Endothelial cell of hepatic sinusoid (primary cell): ENCODE data around the gene CLK2.
"Not testable (repeated sequence)": the region's sequence is repeated elsewhere in the genome, so short reads cannot be mapped to it uniquely, and the experiment has no call there.

ENCODE experiments used
- in situ Hi-C: cut with HindIII; loops from 2 replicates; pipeline ENCODE4 v1.10.0; 2017; ENCODE audit warnings: low sequenced_read_pairs

The CLK2 gene

DNA sequence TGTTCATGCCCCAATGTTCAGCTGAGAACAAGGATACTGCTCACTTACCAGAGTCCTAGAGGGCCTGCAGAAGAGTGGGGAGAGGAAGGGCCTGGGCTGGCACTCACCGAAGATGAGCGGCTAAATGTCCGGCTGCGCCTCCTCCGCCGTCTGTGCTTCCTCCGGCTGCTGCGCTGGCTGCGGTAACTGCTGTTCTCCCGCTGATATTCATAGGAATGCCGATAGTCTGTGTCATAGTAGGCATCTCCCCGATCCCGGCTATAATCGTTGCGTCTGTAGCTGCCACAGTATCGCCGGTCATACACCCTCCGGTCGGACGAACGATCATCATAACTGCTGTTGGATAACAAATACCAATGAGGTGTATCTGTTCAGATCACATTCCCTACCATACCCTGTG, 3.9 kb downstream of the CLK2 start:
- in situ Hi-C loops, result no loop called here

DNA sequence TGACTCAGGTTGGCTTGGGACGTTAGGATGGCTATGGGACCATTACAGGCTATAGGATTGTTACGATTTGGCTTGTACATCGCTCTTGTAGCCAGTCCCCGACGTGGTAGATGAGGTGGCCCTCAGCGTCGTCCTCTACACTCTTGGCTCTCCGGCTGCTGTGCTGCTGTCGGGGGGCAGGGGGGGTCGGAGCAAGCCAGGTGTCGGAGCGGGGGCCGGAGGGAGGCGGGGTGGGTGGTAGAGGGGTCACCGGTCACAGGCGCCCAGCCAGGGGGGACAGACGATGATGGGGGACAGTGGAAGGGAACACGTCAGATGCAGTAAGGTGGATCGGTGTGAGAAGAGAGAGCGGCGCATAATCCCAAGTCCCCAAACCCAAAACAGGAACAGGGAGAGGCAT, 4.7 kb downstream of the CLK2 start:
- in situ Hi-C loops, result no loop called here

GRCh38 chr1:155267373-155267772, 5.9 kb downstream of the CLK2 start:
- in situ Hi-C loops, result no loop called here

DNA sequence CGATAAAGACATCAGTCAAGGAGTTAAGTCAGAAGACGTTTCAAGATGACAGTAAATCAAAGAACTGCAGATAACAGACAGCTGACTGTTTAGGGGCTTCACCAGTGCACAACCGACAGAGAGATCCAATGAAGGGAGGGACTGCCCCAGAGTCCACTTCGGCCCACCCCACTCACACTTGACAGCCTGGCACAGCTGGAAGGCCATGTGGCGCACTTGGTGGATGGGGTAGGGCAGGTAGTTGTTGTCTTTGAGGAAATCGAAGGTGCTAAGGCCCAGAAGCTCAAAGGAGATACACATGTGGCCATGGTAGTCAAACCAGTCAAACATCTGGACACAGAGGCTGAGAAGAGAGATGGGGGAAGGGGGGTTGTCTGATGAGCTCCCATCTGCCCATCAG, 6.8 kb downstream of the CLK2 start:
- in situ Hi-C loops, result no loop called here

DNA sequence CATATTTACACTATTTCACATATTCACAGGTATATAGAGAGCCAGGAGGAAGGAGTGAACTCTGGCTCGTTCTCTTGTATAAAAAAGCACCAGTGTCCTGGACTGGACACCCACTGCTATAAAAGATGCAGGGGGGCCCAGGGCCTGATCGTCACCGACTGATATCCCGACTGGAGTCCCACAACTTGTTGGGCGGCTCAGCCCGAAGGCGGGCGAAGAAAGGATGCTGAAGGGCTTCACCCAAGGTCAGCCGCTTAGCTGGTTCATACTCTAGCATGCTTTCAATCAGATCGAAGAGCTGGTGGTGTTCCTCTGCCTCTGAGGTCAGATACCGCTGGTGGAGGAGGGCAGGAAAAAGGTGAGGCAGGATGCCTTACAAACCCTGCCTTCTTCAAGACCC, 10.2 kb downstream of the CLK2 start:
- in situ Hi-C loops, result no loop called here

GRCh38 chr1:155261852-155262673, 11.2 kb downstream of the CLK2 start, which contains the start of gene SCAMP3:
TSS of gene SCAMP3 (minus strand) at chr1:155262360. CDS start at chr1:155262151, 209 bp downstream.
- in situ Hi-C loops, result no loop called here

GRCh38 chr1:155261493-155261851, 11.8 kb downstream of the CLK2 start:
- in situ Hi-C loops, result no loop called here

DNA sequence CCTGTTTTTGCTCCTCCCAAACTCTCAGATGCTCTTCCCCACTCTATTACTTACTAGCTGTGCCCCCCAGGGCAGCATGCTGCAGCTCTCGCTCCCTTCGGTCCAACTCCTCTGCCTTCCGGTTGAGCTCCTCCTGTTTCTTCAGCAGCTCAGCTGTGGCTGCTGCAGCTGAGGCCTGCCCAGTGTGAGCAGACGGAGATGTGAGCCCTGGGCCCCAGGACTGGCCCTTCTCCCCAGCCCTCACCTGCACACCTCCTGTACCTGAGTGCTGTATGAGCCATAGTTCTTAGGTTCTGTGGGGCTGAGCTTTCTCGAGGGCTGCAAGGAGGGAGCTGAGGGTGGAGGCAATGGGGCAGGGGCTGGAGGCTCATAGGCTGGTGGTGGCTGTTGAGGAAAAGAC, 13.0 kb downstream of the CLK2 start:
- in situ Hi-C loops, result no loop called here

- in situ Hi-C loops, result no loop called here
Observed at GRCh38 chr1:155256058-155256852, 17.0 kb downstream of the CLK2 start.

DNA sequence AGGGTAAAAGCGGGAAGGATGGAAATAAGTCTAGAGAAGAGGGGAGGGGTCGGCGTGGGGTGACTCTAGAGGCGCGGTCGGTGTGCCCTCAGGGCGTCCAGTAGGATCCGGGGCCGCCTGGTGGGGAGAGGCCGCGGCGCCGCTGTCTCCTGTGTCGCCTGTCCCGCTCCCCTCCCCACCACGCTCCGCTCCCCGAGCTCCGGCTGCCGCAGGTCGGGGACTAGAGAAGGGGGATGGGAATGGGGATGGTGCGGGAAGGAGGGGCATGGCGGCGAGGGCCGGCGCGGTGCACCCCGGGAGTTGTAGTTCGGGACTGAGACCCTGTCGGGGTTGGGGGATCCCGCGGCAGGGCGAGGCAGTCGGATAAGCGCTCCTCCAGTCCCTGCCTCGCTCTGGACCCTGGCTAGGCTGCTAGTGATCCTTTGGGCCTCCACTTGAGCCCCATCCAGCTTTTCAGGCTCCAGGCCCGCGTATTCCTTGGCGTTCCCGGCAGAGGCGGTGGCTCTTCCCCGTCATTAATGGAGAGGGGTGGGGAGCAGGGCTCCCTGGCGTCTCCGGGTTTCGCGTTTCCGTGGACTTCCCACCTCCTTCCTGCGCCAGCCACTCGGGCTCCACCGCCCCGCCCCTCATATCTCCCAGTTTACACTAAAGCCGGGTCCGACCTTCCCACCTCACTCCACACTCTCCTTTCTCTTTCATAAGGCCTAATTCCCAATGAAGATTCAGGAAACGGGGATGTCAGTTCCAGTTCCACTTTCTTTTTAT, 17.9 kb downstream of the CLK2 start, which contains the start of gene ENTREP3:
ENTREP3 (minus strand) TSS at position 241 of the 765 bp plus-strand sequence. CDS start 606 bp downstream, outside the sequence.
- in situ Hi-C loops, result no loop called here

DNA sequence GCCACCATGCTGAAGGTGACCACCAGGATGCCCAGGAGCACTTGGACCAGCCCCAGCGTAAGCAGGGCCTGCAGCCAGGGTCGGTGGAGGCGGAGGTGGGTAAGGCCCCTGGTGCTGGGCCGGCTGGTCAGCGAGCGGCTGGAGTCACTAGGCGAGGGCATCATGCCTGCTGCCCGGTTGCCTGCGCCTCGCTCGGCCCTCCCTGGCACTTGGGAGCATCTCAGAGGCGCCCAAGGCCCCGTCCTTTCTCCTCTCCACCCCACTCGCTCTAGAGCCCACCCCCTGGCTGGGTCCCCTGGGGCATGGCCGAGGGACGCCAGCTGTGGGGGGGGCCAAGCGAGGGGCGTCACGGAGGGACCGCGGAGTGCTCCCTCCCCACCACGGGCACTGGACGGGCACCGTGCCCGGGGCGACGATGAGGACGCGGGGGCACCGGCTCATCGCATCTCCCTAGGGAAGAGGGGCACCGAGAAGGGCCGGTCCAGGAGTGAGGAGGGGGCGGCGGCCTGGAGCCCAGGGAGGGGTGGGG, 18.5 kb downstream of the CLK2 start:
- in situ Hi-C loops, result no loop called here

GRCh38 chr1:155254228-155254713, 19.0 kb downstream of the CLK2 start:
- in situ Hi-C loops, result no loop called here

DNA sequence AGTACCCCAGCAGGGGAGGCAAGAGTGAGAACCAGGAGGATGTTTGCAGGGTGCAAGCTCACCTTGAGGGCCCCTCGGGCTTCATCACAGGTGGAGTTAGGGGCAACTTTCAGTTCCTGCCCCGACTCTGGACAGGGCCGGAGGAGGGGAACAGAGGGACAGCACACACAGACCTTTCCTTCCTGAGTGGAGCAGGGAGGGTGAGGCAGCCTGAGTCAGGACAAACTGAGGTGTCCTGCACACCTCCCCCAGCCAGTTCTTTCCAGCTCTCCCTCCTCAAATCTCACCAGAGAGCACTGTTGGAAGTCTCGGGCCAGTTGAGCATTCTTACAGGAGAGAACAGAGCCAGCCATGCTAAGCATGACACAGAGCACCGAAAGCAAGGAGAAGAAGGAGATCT, 19.5 kb downstream of the CLK2 start:
- in situ Hi-C loops, result no loop called here

- in situ Hi-C loops, result no loop called here
Observed at GRCh38 chr1:155253208-155253607, 20.1 kb downstream of the CLK2 start.

- in situ Hi-C loops, result no loop called here
Observed at GRCh38 chr1:155251566-155251965, 21.7 kb downstream of the CLK2 start.

DNA sequence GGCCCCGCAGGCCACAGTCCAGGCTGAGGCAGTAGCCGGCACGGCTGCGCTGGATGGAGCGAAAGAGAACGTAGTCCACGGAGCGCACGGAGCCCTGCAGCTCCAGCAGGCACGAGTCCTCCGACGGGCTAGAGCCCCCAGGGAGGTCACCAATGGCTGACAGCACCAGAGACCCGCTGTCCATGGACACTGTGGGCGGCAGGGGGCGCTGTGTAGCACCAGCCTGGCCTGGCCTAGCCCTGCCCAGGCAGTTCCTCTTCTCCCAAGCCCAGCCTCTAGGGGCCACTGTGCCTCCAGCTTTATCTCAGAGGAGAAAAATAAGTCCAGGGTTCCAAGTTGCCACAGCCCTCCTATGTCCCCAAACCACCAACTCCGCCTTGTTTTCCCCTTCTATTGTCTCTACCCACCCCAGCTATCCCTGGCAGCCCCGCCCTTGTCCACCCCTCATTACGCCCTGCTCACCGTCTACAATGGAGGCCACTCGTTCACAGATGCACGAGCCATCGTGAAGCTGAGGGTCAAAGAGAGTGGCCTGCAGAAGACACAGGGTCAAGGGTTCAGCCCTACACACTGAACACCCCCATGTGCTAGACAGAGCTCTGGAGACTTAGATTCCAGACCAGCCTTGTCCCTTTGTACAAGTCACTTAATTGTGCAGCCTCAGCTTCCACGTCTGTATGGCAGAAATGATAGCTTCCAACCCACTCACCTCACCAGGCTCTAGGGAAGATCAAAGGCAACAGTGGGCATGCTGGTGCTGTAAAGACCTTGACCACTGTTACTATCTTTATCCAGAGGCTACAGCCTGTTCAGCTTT, 22.5 kb downstream of the CLK2 start:
- in situ Hi-C loops, result no loop called here

- in situ Hi-C loops, result no loop called here
Observed at GRCh38 chr1:155250246-155250632, 23.1 kb downstream of the CLK2 start.

- in situ Hi-C loops, result no loop called here
Observed at GRCh38 chr1:155247667-155248553, 25.4 kb downstream of the CLK2 start.

DNA sequence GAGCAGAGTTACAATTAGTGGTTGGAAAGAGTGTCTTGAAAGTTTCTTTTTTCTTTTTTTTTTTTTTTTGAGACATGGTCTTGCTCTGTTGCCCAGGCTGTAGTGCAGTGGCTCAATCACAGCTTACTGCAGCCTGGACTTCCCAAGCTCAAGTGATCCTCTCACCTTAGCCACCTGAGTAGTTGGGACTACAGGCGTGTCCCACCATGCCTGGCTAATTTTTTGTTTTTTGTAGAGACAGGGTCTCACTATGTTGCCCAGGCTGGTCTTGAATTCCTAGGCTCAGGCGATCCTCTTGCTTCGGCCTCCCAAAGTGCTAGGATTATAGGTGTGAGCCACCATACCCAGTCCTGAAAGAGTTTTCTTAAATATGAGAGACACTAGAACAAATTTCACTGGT, 26.5 kb downstream of the CLK2 start:
- in situ Hi-C loops, result not testable (repeated sequence)
